LNCAP (cell line): ENCODE results near the gene HDGFL2.

ENCODE experiments used
- TF ChIP-seq, protein P1 (sequence below): fragments of 450-650 bp; IDR thresholded peaks from 2 replicates; pipeline ENCODE4 v1.5.1; 2017; ENCODE audit warnings: mild to moderate bottlenecking

Gene HDGFL2

DNA sequence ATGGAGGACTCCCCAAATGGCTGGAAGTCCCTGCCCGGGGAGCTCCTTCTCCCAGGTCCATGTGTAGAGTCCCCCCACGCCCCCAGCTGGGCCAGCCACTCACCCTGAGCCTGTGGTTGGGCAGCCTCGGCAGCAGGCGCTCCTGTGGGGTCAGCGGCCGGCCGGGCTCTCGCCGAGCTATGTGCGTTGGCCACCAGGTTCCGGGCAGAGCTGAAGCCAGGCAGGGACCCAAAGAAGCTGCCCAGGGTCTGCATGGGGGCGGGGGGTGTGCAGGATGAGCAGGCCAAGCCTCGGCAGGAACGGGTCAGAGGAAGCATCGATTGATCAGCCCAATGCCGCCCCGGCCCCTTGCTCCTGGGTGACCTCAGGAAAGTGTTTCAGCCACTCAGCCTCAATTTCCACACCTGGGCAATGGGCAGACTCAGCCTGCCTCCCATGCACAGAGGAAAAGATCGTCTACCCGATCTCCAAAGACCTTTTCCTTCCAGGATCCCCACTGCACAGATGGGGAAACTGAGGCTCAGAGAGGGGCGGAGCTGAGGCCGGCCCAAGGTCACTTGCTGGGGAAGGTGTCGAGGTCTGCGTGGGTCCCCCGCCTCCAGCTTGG, 45.5 kb downstream of the HDGFL2 start:
- TF ChIP-seq, protein P1, sequence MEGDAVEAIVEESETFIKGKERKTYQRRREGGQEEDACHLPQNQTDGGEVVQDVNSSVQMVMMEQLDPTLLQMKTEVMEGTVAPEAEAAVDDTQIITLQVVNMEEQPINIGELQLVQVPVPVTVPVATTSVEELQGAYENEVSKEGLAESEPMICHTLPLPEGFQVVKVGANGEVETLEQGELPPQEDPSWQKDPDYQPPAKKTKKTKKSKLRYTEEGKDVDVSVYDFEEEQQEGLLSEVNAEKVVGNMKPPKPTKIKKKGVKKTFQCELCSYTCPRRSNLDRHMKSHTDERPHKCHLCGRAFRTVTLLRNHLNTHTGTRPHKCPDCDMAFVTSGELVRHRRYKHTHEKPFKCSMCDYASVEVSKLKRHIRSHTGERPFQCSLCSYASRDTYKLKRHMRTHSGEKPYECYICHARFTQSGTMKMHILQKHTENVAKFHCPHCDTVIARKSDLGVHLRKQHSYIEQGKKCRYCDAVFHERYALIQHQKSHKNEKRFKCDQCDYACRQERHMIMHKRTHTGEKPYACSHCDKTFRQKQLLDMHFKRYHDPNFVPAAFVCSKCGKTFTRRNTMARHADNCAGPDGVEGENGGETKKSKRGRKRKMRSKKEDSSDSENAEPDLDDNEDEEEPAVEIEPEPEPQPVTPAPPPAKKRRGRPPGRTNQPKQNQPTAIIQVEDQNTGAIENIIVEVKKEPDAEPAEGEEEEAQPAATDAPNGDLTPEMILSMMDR = no peak

DNA sequence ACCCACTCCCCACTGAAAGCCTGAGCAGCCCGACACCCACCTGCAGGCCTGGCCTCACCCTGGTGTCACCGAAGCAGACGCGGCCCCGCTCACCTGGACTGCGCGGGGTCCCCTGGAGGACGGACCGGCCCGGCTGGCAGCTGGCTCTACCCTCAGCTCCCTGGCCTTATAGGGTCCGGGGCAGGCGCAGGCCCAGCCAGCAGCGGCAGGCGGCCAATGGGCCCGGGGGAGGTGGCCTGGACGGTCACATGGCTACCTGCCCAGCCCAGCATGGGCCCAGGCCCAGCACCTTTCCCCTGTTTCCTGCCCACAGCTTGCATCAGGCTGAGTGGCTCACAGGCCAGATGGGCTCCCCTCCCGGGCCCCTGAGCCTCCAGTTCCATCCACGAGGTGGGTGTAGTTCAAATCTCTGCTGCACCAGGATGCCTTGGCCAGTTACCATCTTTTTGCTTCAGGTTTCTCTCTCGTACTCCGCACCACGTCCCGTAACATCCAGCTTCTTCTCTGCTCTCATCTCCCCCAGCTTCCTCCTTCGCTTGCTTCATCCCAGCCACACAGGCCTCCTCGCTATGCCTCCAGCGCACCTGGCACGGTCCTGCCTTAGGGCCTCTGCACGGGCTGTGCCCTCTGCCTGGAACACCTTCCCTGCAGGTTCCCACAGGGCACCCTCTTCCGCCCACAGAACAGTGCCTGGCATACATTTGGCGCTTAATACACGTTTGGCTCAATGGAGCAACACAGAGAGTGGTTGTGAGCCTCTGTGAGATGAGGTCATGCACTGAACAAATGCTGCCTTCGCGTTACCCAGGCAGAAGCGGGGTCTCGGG, 46.5 kb downstream of the HDGFL2 start, which contains the start of gene PLIN4:
Gene PLIN4 (minus strand): TSS at position 142 of the 827 bp plus-strand sequence. CDS start 214 bp downstream, outside the sequence.
- TF ChIP-seq, protein P1 = no peak

DNA sequence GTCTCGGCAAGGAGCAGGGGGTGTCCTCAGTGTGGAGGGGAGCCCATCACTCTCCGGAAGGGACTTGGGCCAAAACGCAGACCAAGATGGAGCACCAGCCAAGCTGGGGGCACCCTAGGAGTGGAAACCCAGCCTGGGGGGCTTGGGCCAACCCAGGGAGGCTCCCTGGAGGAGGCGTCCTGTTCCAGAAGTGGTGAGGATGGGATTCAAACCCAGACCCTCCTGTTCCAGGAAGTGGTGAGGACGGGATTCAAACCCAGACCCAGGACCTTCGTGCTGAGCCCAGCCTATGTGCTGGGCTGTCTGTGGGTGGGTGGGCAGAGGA, 47.0 kb downstream of the HDGFL2 start:
- TF ChIP-seq, protein P1 = no peak

DNA sequence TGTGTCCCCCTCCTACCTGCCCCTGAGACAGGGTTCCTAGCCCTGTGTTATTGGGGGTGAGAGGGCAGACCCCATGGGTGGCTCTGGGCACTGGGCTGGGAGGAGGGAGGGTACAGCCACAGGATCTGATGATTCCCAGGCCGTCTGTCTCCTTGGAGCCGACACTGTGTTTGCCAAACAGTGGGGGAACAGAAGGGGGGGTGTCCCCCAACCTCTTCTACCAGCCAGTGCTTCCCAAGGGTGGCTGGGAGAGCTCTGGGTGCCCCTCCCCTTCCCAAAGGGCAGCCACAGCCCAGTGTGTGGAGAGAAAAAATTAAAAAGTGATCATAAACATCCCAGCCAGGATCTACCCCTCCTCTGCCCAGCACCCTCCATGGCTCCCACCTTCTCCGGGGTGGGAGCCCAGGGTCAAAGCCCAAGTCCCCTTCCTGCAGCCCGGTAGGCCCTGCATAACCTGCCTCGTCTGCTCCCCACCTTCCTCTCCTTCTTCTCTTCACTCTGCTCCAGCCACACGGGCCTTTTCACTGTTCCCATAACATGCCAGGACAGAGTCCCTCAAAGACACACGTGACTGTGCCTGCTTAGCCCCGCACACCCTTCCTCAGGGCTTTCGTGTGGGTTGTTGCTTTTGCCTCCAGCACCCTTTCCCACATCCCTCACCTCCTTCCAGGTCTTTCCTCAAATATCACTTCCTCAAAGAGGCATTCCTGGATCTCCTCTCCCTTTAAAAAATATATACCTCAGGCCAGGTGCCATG, 47.6 kb downstream of the HDGFL2 start:
- TF ChIP-seq, protein P1 = no peak

DNA sequence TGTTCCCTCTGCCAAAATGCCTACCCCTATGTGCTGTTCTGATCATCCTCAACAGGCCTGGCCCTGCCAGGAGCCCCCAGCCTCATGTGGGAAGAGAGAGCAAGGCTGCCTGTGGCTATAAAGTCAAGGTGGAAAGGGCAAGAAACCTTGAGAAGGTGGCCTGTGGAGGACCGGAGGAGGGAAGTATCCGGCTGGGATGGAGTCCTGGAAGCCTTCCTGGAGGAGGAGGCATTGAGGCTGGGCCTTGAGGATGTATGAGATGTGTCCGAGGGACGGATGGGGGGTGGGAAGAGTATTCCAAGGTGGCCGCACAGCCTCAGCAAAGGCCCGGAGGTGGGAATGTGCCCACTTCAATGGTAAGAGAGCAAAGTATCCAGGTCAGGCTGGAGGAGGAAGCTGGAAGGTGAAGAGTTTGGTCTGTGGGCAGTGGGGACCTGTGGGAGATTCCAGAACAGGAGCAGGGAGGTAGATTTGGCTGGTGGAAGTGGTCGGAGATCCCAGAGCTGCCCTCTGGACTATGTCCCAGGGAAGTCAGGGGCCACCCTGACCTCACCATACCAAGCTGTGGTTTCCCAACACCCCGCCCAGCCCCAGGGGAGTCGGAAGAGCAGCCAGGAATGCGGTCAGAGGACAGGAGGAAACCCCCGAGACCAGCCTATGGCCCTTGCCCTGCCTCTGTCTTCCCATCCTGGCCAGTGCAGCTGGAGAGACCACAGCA, 49.2 kb downstream of the HDGFL2 start:
- TF ChIP-seq, protein P1 = no peak

DNA sequence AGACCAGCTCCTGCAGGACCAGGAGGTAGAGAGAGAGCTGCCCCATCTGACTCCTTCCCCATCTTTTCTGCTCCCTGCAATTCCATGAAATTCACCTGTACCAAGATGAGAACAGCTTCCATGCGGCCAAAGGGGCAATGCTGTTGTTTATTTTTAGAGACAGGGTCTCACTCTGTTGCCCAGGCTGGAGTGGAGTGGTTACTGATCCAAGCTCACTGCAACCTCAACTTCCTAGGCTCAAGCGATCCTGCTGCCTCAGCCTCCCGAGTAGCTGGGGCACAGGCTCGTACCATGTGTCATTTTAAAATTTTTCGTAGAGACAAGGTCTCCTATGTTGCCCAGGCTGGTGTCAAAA, 49.8 kb downstream of the HDGFL2 start:
- TF ChIP-seq, protein P1 = no peak
